HUDEP-2 (cell line): ENCODE measurements around the gene ARID1A.
"Not testable (repeated sequence)": the region's sequence is repeated elsewhere in the genome, so short reads cannot be mapped to it uniquely, and the experiment has no call there.

Experiments
- DNase-seq, 76 experiments: peaks; one replicate each; lab custom pipeline; 2025; ENCODE audit not compliant: unreplicated experiment in 76 of 76; lab: John Stamatoyannopoulos, UW

Gene ARID1A

GRCh38 chr1:26785611-26786436 lies 90.0 kb downstream of the ARID1A start:
- DNase-seq = peak in 3 of 76 experiments; percentile 8 to 37 (median 14)

GRCh38 chr1:26786437-26787380 lies 90.9 kb downstream of the ARID1A start:
- DNase-seq = peak in 75 of 76 experiments; percentile 37 to 95 (median 83)

GRCh38 chr1:26787381-26787705 lies 91.5 kb downstream of the ARID1A start:
- peak in 8 of 76 experiments; percentile 39 to 74 (median 55) for DNase-seq

GRCh38 chr1:26787706-26788514 lies 92.1 kb downstream of the ARID1A start, which contains the start of gene PIGV:
PIGV (plus strand) TSS chr1:26787950; CDS start chr1:26790816, 2,866 bp downstream.
- DNase-seq = peak in 71 of 76 experiments; percentile 34 to 95 (median 78)

- DNase-seq = peak in 3 of 76 experiments; percentile 24 to 61 (median 49)
Observed at GRCh38 chr1:26788515-26788785, 92.6 kb downstream of the ARID1A start.

GRCh38 chr1:26788836-26789611 lies 93.2 kb downstream of the ARID1A start:
- DNase-seq = peak in 72 of 76 experiments; percentile 26 to 89 (median 78)

- no peak for DNase-seq
Observed at GRCh38 chr1:26789612-26789865, 93.7 kb downstream of the ARID1A start.

GRCh38 chr1:26789931-26790330 lies 94.1 kb downstream of the ARID1A start:
- DNase-seq = no peak

- DNase-seq = peak in 1 of 76 experiments; percentile 16
Observed at GRCh38 chr1:26790551-26790953, 94.7 kb downstream of the ARID1A start.

GRCh38 chr1:26791148-26791547 lies 95.3 kb downstream of the ARID1A start:
- no peak for DNase-seq

- DNase-seq = peak in 45 of 76 experiments; percentile 7 to 69 (median 36)
Observed at GRCh38 chr1:26791626-26792025, 95.8 kb downstream of the ARID1A start.

- DNase-seq = no peak
Observed at GRCh38 chr1:26792924-26793323, 97.1 kb downstream of the ARID1A start.

GRCh38 chr1:26794391-26794790 lies 98.6 kb downstream of the ARID1A start:
- DNase-seq = no peak

GRCh38 chr1:26797627-26798026 lies 101.8 kb downstream of the ARID1A start:
- DNase-seq = no peak

- DNase-seq = peak in 6 of 76 experiments; percentile 10 to 37 (median 16)
Observed at GRCh38 chr1:26799479-26800142, 103.8 kb downstream of the ARID1A start.

GRCh38 chr1:26803932-26804331 lies 108.1 kb downstream of the ARID1A start:
- DNase-seq = not testable (repeated sequence)

- DNase-seq = peak in 50 of 76 experiments; percentile 10 to 66 (median 34)
Observed at GRCh38 chr1:26810105-26810504, 114.3 kb downstream of the ARID1A start.

- DNase-seq = no peak
Observed at GRCh38 chr1:26811057-26811456, 115.2 kb downstream of the ARID1A start.

- DNase-seq = no peak
Observed at GRCh38 chr1:26811708-26812107, 115.9 kb downstream of the ARID1A start.

GRCh38 chr1:26814377-26814776 lies 118.6 kb downstream of the ARID1A start:
- no peak for DNase-seq
